ENCODE measurements around the gene TMEM125.

Gene TMEM125

DNA sequence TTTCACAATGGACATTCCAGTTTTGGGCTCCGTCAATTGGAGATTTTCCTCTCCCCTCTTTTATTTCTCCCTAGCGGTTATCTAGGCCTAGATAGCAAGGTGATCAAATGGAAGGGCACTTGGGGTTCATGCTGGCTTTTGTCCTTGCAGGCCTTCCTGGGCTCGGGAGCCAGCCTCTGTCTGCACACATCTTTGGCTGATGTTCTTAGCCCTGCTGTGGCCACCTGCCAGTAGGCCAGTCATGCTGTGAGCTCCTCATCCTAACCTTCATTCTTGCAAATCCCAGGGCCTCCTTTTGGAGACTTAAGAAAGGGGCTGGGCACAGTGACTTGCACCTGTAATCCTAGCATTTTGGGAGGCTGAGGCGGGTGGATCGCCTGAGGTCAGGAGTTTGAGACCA, 44.5 kb downstream of the TMEM125 start:
- DNase-seq (ENCODE audit: low read depth in 2 of 2), result no peak
- H3K4me3 ChIP-seq (replicated peaks in 1 of 2; ENCODE audit: low read depth in 2 of 2, low read length in 2 of 2), result no peak overlapping the region
- TF ChIP-seq, protein P1, sequence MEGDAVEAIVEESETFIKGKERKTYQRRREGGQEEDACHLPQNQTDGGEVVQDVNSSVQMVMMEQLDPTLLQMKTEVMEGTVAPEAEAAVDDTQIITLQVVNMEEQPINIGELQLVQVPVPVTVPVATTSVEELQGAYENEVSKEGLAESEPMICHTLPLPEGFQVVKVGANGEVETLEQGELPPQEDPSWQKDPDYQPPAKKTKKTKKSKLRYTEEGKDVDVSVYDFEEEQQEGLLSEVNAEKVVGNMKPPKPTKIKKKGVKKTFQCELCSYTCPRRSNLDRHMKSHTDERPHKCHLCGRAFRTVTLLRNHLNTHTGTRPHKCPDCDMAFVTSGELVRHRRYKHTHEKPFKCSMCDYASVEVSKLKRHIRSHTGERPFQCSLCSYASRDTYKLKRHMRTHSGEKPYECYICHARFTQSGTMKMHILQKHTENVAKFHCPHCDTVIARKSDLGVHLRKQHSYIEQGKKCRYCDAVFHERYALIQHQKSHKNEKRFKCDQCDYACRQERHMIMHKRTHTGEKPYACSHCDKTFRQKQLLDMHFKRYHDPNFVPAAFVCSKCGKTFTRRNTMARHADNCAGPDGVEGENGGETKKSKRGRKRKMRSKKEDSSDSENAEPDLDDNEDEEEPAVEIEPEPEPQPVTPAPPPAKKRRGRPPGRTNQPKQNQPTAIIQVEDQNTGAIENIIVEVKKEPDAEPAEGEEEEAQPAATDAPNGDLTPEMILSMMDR (IDR thresholded peaks at IDR 0.05; ENCODE audit: low read depth, low read length), result no peak

DNA sequence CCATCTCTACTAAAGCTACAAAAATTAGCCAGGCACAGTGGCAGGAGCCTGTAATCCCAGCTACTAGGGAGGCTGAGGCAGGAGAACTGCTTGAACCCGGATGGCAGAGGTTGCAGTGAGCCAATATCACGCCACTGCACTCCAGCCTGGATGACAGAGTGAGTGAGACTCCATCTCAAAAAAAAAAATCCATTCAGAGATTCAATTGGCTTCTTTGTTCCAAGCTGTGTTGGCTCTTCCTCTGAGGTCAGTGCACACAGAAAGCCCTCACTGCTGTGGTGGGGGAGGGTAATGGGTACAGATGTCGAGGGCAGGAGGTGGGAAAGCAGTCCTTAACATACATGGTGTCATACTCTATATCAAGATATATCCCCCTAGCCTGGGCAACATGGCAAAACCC, 45.7 kb downstream of the TMEM125 start:
- DNase-seq (ENCODE audit: low read depth in 2 of 2), result no peak
- TF ChIP-seq, protein P1 (IDR thresholded peaks at IDR 0.05; ENCODE audit: low read depth, low read length), result no peak
- H3K4me3 ChIP-seq (replicated peaks in 1 of 2; ENCODE audit: low read depth in 2 of 2, low read length in 2 of 2), result no peak overlapping the region

DNA sequence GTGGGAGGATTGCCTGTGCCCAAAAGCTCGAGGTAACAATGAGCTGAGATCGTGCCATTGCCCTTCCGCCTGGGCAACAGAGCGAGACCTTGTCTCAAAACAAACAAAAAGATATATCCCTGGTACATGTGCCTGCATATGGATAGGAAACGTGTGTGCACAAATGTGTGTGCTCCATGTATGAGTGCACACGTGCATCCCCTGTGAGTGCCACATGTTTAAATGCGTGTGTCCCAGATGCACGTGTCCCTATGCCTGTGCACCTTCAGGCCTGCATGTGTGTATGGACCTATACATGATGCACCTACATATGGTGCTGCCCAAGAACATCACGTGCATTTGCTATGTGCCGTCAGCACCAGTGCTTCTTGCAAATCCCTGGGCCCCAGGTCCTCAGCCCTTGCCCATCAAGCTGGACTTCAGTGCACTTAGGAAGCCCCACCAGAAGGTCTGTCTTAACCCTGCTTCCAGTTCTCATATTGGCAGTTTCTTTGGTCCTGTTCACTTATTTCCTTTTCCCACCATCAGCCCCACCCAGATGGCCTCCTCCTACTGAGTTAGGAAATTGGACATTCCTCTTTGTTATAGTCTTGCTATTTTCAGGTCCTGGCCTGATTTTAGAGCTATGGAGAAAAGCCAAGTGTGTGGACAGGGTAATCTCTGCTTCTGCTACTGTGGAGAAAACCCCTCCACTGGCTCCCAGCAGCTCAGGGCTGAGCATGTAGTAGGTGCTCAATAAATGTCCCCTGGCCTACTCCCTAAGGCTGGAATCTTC, 46.4 kb downstream of the TMEM125 start:
- TF ChIP-seq, protein P1 (IDR thresholded peaks at IDR 0.05; ENCODE audit: low read depth, low read length), result no peak
- no peak overlapping the region for H3K4me3 ChIP-seq (replicated peaks in 1 of 2; ENCODE audit: low read depth in 2 of 2, low read length in 2 of 2)
- peak in 1 of 2 donors; percentile 58 for DNase-seq (ENCODE audit: low read depth in 2 of 2)

DNA sequence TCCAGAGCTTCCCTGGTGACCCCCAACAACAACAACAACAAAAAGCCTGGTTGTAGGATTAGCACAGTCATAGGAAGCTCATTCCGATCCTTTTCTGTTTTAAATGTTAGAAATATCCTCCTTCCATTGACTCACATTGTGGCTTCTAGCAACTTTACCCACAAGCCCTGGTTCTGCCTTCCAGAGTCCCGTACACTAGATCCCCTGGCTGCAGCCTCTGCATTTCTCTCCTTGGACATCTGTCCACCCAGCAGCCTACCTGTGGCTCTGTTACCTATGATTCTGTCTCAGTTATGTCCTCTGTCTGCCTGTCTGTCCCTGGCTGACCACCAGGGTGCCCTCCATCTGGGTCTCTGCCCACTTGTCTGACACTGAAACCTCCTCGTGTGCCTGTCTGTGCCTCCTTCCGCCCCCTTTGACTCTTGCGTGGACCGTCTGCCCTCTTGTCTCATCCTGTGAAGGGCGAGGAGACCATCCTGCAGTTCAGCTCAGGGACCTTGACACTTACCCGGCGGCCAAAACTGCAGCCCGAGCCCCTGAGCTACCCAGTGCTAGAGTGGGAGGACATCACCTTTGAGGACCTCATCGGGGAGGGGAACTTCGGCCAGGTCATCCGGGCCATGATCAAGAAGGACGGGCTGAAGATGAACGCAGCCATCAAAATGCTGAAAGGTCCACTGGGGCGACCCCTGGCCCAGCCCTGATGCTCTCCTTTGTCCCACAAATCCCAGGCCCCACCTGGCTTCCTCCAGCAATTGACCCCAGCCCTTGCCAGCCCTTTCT, 47.1 kb downstream of the TMEM125 start:
- TF ChIP-seq, protein P1 (IDR thresholded peaks at IDR 0.05; ENCODE audit: low read depth, low read length), result peak; percentile 27
- no peak for DNase-seq (ENCODE audit: low read depth in 2 of 2)
- no peak overlapping the region for H3K4me3 ChIP-seq (replicated peaks in 1 of 2; ENCODE audit: low read depth in 2 of 2, low read length in 2 of 2)

DNA sequence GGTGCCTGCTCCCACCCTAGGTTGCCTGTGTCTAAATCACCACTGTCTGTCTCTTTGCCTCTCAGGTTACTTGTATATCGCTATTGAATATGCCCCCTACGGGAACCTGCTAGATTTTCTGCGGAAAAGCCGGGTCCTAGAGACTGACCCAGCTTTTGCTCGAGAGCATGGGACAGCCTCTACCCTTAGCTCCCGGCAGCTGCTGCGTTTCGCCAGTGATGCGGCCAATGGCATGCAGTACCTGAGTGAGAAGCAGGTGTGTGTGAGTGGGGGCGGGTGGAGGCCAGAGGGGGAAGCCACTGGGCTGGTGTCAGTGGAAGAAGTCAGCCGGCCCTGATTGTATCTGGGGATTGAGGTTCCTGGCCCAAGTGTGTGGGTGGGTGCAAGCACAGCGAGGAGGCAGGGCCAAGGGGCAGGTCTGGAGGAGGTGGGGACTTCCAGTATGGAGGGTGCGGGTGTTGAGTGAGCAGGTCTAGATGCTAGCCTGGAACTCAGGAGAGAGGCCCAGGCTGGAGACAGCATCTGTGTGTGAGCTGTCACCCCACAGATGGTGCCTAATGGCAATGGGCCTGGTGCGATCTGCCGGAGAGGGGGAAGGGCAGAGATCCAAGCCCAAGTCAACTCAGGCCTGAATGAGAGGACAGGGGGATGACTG, 48.2 kb downstream of the TMEM125 start:
- no peak for DNase-seq (ENCODE audit: low read depth in 2 of 2)
- H3K4me3 ChIP-seq (replicated peaks in 1 of 2; ENCODE audit: low read depth in 2 of 2, low read length in 2 of 2), result no peak overlapping the region
- TF ChIP-seq, protein P1 (IDR thresholded peaks at IDR 0.05; ENCODE audit: low read depth, low read length), result no peak

DNA sequence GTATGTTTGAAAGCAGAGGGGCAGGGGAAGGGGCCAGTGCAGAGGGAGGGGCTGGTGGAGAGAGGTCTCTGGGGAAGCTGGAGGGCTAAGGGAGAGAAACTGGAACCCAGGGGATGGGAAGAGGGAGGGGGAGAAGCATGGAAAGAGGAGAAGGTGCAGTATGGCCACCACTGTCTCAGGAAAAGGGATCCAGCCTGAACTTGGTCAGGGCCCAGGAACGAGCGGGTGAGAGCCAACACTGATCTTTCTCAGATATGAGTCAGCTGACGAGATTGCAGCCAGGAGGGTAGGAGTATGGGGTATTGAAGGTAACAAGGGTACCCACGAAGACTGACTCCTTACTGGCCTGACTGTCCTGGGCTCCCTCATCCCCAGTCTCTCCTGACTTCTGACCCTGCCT, 49.0 kb downstream of the TMEM125 start:
- TF ChIP-seq, protein P1 (IDR thresholded peaks at IDR 0.05; ENCODE audit: low read depth, low read length), result no peak
- H3K4me3 ChIP-seq (replicated peaks in 1 of 2; ENCODE audit: low read depth in 2 of 2, low read length in 2 of 2), result no peak overlapping the region
- DNase-seq (ENCODE audit: low read depth in 2 of 2), result no peak

All from cardiac fibroblast (primary cell).